Astrocyte (in vitro differentiated cells and primary cell): ENCODE results near the gene ASPG. TPM values are rescaled to one million over a fixed set of nuclear protein-coding genes. Genes with fewer than 3 reads are reported as not detected.

Source experiments
- DNase-seq: peaks from one replicate; pipeline ENCODE4 v3.0.0-alpha.2; 2010; ENCODE audit warnings: low read depth
- FAIRE-seq: peaks from 2 replicates; lab custom pipeline; 2011; peaks lifted over from hg19 to GRCh38; lab: Jason Lieb, UNC
- H2AFZ ChIP-seq: 2 replicates; pipeline ENCODE4 v1.6.0; 2012; ENCODE audit warnings: low read depth, low read length, inconsistent platforms
- H3K27ac ChIP-seq: 2 replicates; pipeline ENCODE4 v1.5.1; 2011; ENCODE audit warnings: low read depth, low read length, inconsistent platforms
- H3K27me3 ChIP-seq: 2 replicates; pipeline ENCODE4 v1.6.0; 2011; ENCODE audit warnings: low read length, inconsistent platforms; ENCODE audit not compliant: insufficient read depth
- H3K36me3 ChIP-seq: 2 replicates; pipeline ENCODE4 v1.5.1; 2011; ENCODE audit warnings: low read length, inconsistent platforms; ENCODE audit not compliant: insufficient read depth
- H3K4me1 ChIP-seq: 2 replicates; pipeline ENCODE4 v1.5.1; 2011; ENCODE audit warnings: low read length, inconsistent platforms; ENCODE audit not compliant: insufficient read depth
- H3K4me2 ChIP-seq: 2 replicates; pipeline ENCODE4 v1.6.0; 2012; ENCODE audit warnings: low read length, inconsistent platforms
- H3K4me3 ChIP-seq: 2 replicates; pipeline ENCODE4 v1.5.1; 2011; ENCODE audit warnings: low read depth, mild to moderate bottlenecking, low read length, inconsistent platforms; ENCODE audit not compliant: insufficient read depth
- H3K79me2 ChIP-seq: 2 replicates; pipeline ENCODE4 v1.6.0; 2012; ENCODE audit warnings: mild to moderate bottlenecking, low read length, inconsistent platforms; ENCODE audit not compliant: insufficient read depth
- H3K9ac ChIP-seq: 2 replicates; pipeline ENCODE4 v1.6.0; 2012; ENCODE audit warnings: mild to moderate bottlenecking, low read length, inconsistent platforms
- H3K9me3 ChIP-seq: 2 replicates; pipeline ENCODE4 v1.5.1; 2012; ENCODE audit warnings: low read depth, mild to moderate bottlenecking, low read length, inconsistent platforms; ENCODE audit not compliant: insufficient read depth
- H4K20me1 ChIP-seq: 2 replicates; pipeline ENCODE4 v1.6.0; 2012; ENCODE audit warnings: low read length, inconsistent platforms; ENCODE audit not compliant: insufficient read depth
- H3K27ac Mint-ChIP-seq: one replicate; pipeline ENCODE4 v1.8.0; 2021; ENCODE audit warnings: mild to moderate bottlenecking, mixed read lengths; ENCODE audit not compliant: unreplicated experiment
- H3K27me3 Mint-ChIP-seq: one replicate; pipeline ENCODE4 v1.8.0; 2021; ENCODE audit warnings: low read depth, mixed read lengths; ENCODE audit not compliant: unreplicated experiment
- H3K36me3 Mint-ChIP-seq: one replicate; pipeline ENCODE4 v1.8.0; 2021; ENCODE audit warnings: low read depth, mixed read lengths; ENCODE audit not compliant: unreplicated experiment
- H3K4me1 Mint-ChIP-seq: one replicate; pipeline ENCODE4 v1.8.0; 2021; ENCODE audit warnings: low read depth, mixed read lengths; ENCODE audit not compliant: unreplicated experiment
- H3K4me3 Mint-ChIP-seq: one replicate; pipeline ENCODE4 v1.8.0; 2021; ENCODE audit warnings: mild to moderate bottlenecking, moderate library complexity, mixed read lengths; ENCODE audit not compliant: unreplicated experiment
- H3K9me3 Mint-ChIP-seq: one replicate; pipeline ENCODE4 v1.8.0; 2021; ENCODE audit warnings: mild to moderate bottlenecking, mixed read lengths; ENCODE audit not compliant: unreplicated experiment
- CTCF ChIP-seq: IDR thresholded peaks from 2 replicates; pipeline ENCODE4 v1.5.1; 2011; ENCODE audit warnings: low read depth, mild to moderate bottlenecking, inconsistent platforms, low read length, moderate library complexity; ENCODE audit not compliant: insufficient read depth
- EZH2 ChIP-seq: IDR thresholded peaks from 2 replicates; pipeline ENCODE4 v1.6.1; 2012; ENCODE audit warnings: mild to moderate bottlenecking, low read length, inconsistent platforms; ENCODE audit not compliant: insufficient read depth
- total RNA-seq: library from RNA; stranded (reverse); gene quantifications from 2 replicates; pipeline ENCODE4 v1.2.1, GENCODE V29; 2021

Gene ASPG
- total RNA-seq, 1 donor from 2014 or later, result not detected

- Mint-ChIP-seq H3K27me3 (peaks cover 29% of the 10 kb centered on the region), H3K4me3 (no peak overlapping the region), H3K27ac (no peak overlapping the region), H3K9me3 (peaks cover 14% of the 10 kb centered on the region), H3K4me1 (no peaks in the 10 kb centered on the region), H3K36me3 (no peaks in the 10 kb centered on the region)
- Histone ChIP-seq H3K4me3 (no peak overlapping the region), H3K4me2 (no peak overlapping the region), H3K9me3 (peaks cover 3% of the 10 kb centered on the region), H3K36me3 (no peaks in the 10 kb centered on the region), H4K20me1 (no peaks in the 10 kb centered on the region), H3K4me1 (no peaks in the 10 kb centered on the region), H3K9ac (no peak overlapping the region), H2AFZ (no peak overlapping the region), H3K79me2 (no peaks in the 10 kb centered on the region), H3K27me3 (no peaks in the 10 kb centered on the region), H3K27ac (no peak overlapping the region)
- FAIRE-seq, result no peak
- TF ChIP-seq CTCF, result no peak
- TF ChIP-seq EZH2, result no peak
- no peak for DNase-seq
Measured at GRCh38 chr14:104069541-104069940, 16.0 kb upstream of the ASPG start.

- H3K9ac ChIP-seq, result no peak overlapping the region
- H3K4me3 ChIP-seq, result no peak overlapping the region
- no peak for FAIRE-seq
- Mint-ChIP-seq H3K4me3 (no peak overlapping the region), H3K36me3 (no peaks in the 10 kb centered on the region), H3K9me3 (peaks cover 5% of the 10 kb centered on the region), H3K4me1 (no peaks in the 10 kb centered on the region), H3K27ac (no peak overlapping the region), H3K27me3 (peaks cover 35% of the 10 kb centered on the region)
- DNase-seq, result no peak
- no peaks in the 10 kb centered on the region for H3K79me2 ChIP-seq
- TF ChIP-seq EZH2 (no peak), CTCF (no peak)
- no peaks in the 10 kb centered on the region for H3K4me1 ChIP-seq
- H2AFZ ChIP-seq, result no peak overlapping the region
- H3K36me3 ChIP-seq, result no peaks in the 10 kb centered on the region
- no peaks in the 10 kb centered on the region for H4K20me1 ChIP-seq
- H3K9me3 ChIP-seq, result peaks cover 3% of the 10 kb centered on the region
- no peaks in the 10 kb centered on the region for H3K27me3 ChIP-seq
- no peak overlapping the region for H3K4me2 ChIP-seq
- H3K27ac ChIP-seq, result no peak overlapping the region
Measured at GRCh38 chr14:104072586-104072985, 12.9 kb upstream of the ASPG start.

- no peak overlapping the region for H3K4me3 Mint-ChIP-seq
- Histone ChIP-seq H3K4me1 (no peaks in the 10 kb centered on the region), H3K36me3 (no peaks in the 10 kb centered on the region), H3K9me3 (peaks cover 3% of the 10 kb centered on the region), H3K4me2 (no peak overlapping the region), H3K27ac (no peak overlapping the region), H3K27me3 (no peaks in the 10 kb centered on the region), H4K20me1 (no peaks in the 10 kb centered on the region), H2AFZ (no peak overlapping the region), H3K9ac (no peak overlapping the region), H3K79me2 (no peaks in the 10 kb centered on the region), H3K4me3 (no peak overlapping the region)
- TF ChIP-seq EZH2 (no peak), CTCF (no peak)
- H3K9me3 Mint-ChIP-seq, result peaks cover 5% of the 10 kb centered on the region
- FAIRE-seq, result no peak
- no peaks in the 10 kb centered on the region for H3K36me3 Mint-ChIP-seq
- no peaks in the 10 kb centered on the region for H3K4me1 Mint-ChIP-seq
- H3K27ac Mint-ChIP-seq, result no peak overlapping the region
- H3K27me3 Mint-ChIP-seq, result peaks cover 30% of the 10 kb centered on the region
- no peak for DNase-seq
Measured at GRCh38 chr14:104073764-104074163, 11.7 kb upstream of the ASPG start.
